ENCODE measurements around the gene ARSI. TPM values are rescaled to one million over a fixed set of nuclear protein-coding genes. Genes with fewer than 3 reads are reported as not detected.
A peak's percentile ranks its signal among the peaks of the same experiment; 100 is the strongest.

ARSI gene
- total and polyA plus RNA-seq, 2 of the 13 experiments (the other 11 are each of a cell fraction or from before 2014, with no cell fraction given), result 4.2 to 33.9 TPM

GRCh38 chr5:150350524-150351344 is 48.0 kb upstream of the ARSI start (continued):
- TF ChIP-seq ZBED4 (CRISPR knock-in tag; IDR thresholded peaks at IDR 0.05; ENCODE audit: borderline replicate concordance) (no peak), MXD4 (CRISPR knock-in tag; IDR thresholded peaks at IDR 0.05) (peak; percentile 49; the same call in 1 of the 2 replicates), FOSL1 (CRISPR knock-in tag; IDR thresholded peaks at IDR 0.05; ENCODE audit: borderline replicate concordance) (no peak), SNAPC5 (CRISPR knock-in tag; IDR thresholded peaks at IDR 0.05; ENCODE audit: borderline replicate concordance) (no peak), MBD4 (IDR thresholded peaks at IDR 0.05; ENCODE audit: borderline replicate concordance, low read length) (no peak), ZNF431 (CRISPR knock-in tag; IDR thresholded peaks at IDR 0.05; ENCODE audit: borderline replicate concordance, low read depth) (no peak), SIX4 (CRISPR knock-in tag; IDR thresholded peaks at IDR 0.05) (peak; percentile 95)
- TF ChIP-seq, protein P1, sequence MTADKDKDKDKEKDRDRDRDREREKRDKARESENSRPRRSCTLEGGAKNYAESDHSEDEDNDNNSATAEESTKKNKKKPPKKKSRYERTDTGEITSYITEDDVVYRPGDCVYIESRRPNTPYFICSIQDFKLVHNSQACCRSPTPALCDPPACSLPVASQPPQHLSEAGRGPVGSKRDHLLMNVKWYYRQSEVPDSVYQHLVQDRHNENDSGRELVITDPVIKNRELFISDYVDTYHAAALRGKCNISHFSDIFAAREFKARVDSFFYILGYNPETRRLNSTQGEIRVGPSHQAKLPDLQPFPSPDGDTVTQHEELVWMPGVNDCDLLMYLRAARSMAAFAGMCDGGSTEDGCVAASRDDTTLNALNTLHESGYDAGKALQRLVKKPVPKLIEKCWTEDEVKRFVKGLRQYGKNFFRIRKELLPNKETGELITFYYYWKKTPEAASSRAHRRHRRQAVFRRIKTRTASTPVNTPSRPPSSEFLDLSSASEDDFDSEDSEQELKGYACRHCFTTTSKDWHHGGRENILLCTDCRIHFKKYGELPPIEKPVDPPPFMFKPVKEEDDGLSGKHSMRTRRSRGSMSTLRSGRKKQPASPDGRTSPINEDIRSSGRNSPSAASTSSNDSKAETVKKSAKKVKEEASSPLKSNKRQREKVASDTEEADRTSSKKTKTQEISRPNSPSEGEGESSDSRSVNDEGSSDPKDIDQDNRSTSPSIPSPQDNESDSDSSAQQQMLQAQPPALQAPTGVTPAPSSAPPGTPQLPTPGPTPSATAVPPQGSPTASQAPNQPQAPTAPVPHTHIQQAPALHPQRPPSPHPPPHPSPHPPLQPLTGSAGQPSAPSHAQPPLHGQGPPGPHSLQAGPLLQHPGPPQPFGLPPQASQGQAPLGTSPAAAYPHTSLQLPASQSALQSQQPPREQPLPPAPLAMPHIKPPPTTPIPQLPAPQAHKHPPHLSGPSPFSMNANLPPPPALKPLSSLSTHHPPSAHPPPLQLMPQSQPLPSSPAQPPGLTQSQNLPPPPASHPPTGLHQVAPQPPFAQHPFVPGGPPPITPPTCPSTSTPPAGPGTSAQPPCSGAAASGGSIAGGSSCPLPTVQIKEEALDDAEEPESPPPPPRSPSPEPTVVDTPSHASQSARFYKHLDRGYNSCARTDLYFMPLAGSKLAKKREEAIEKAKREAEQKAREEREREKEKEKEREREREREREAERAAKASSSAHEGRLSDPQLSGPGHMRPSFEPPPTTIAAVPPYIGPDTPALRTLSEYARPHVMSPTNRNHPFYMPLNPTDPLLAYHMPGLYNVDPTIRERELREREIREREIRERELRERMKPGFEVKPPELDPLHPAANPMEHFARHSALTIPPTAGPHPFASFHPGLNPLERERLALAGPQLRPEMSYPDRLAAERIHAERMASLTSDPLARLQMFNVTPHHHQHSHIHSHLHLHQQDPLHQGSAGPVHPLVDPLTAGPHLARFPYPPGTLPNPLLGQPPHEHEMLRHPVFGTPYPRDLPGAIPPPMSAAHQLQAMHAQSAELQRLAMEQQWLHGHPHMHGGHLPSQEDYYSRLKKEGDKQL (CRISPR knock-in tag; IDR thresholded peaks at IDR 0.05; ENCODE audit: low read depth), result 0 out of 2 replicates have a peak, but pooled peaks have one; percentile 22
